Activated T-cell treated with anti-CD3 and anti-CD28 coated beads, Interleukin-2, amount 50 U/mL, for 72 hours (primary cell): Measurements from ENCODE around the gene LTBP1. TPM values are rescaled to one million over a fixed set of nuclear protein-coding genes. Genes with fewer than 3 reads are reported as not detected.
"Not testable (repeated sequence)": the region's sequence is repeated elsewhere in the genome, so short reads cannot be mapped to it uniquely, and the experiment has no call there.

ENCODE experiments used
- ATAC-seq, 2 donors: fragments of 150-1000 bp; cut with Tn5 transposase; replicated peaks in 1 of 2; 2 replicates each; pipeline ENCODE4 v1.10.0; 2021; ENCODE audit warnings: moderate library complexity in 2 of 2, mild to moderate bottlenecking in 1 of 2
- DNase-seq, 2 donors: peaks; one replicate each; pipeline ENCODE4 v3.0.0; 2021 to 2022; ENCODE audit warnings: mixed read lengths in 1 of 2
- H3K27ac Mint-ChIP-seq: one replicate; pipeline ENCODE4 v1.8.0; 2022; ENCODE audit warnings: mild to moderate bottlenecking, moderate library complexity, mixed read lengths
- H3K27me3 Mint-ChIP-seq: one replicate; pipeline ENCODE4 v1.8.0; 2022; ENCODE audit warnings: low read depth, mixed read lengths
- H3K36me3 Mint-ChIP-seq, 2 donors: one replicate each; pipeline ENCODE4 v1.8.0; 2022; ENCODE audit warnings: mixed read lengths in 2 of 2, mild to moderate bottlenecking in 1 of 2; ENCODE audit not compliant: insufficient read depth in 2 of 2
- H3K4me1 Mint-ChIP-seq: one replicate; pipeline ENCODE4 v1.8.0; 2022; ENCODE audit warnings: low read depth, mixed read lengths
- H3K4me3 Mint-ChIP-seq, 2 donors: one replicate each; pipeline ENCODE4 v1.8.0; 2022; ENCODE audit warnings: mild to moderate bottlenecking in 2 of 2, mixed read lengths in 2 of 2, moderate library complexity in 2 of 2
- H3K9me3 Mint-ChIP-seq, 2 donors: one replicate each; pipeline ENCODE4 v1.8.0; 2022; ENCODE audit warnings: mixed read lengths in 2 of 2
- total RNA-seq, 2 donors: library from RNA; stranded (reverse); gene quantifications; one replicate each; pipeline ENCODE4 v1.2.3, GENCODE V29; 2022

The LTBP1 gene
- total RNA-seq, 2 donors from 2014 or later = 0.50 to 0.67 TPM

DNA sequence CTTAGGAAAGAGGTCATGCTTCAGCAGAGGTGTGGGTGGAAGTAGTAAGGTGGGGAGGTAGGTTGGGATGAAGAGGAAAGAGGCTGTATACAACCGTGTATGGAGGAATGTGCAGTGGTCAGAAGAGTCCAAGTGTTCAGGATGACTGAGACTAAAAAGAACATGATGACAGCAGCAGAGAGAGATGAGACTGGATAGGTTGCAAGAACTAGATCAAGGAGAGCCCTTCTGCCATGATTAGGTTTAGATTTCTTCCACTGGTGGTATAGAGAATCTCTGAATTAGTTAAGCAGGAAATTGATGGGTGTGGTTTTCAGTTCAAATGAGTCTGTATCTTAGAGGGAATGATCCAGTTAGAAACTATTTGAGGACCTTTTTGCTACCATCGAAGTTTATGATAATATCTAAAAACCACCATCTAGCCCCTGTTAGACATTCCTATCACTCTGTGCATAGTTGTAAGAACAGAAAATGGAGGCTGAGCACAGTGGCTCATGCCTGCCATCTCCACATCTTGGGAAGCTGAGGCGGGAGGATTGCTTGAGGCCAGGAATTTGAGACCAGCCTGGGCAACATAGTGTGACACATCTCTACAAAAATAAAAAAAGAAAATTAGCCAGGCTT, 221.0 kb downstream of the LTBP1 start:
- Mint-ChIP-seq H3K4me1 (no peaks in the 10 kb centered on the region), H3K4me3 (no peak overlapping the region), H3K9me3 (no peaks in the 10 kb centered on the region), H3K36me3 (no peaks in the 10 kb centered on the region), H3K27me3 (peaks cover 5% of the 10 kb centered on the region), H3K27ac (no peak overlapping the region)
- ATAC-seq = no peak
- DNase-seq = no peak

DNA sequence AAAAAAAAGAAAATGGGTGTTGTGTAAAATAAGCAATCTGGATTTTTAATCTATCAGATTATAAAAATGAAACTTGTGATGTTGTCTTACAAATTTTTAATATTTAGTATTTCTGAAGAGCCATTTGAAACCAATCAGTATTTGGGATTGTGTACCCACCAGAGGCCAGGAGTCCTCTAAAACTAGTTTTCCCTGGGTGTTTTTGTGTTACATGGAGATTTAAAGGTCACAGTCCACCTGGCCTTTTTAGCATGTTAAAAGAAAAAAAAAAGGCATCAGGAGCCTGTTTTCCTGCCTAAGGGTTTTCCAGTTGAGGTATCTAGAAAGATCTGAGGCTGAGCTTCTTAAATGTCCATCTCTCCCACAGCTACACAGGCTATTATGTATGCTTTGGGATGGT, 221.7 kb downstream of the LTBP1 start:
- H3K9me3 Mint-ChIP-seq = no peaks in the 10 kb centered on the region
- H3K4me1 Mint-ChIP-seq = no peaks in the 10 kb centered on the region
- H3K4me3 Mint-ChIP-seq = no peak overlapping the region
- no peaks in the 10 kb centered on the region for H3K36me3 Mint-ChIP-seq
- ATAC-seq (no peak), DNase-seq (no peak)
- H3K27me3 Mint-ChIP-seq = peaks cover 5% of the 10 kb centered on the region
- no peak overlapping the region for H3K27ac Mint-ChIP-seq

DNA sequence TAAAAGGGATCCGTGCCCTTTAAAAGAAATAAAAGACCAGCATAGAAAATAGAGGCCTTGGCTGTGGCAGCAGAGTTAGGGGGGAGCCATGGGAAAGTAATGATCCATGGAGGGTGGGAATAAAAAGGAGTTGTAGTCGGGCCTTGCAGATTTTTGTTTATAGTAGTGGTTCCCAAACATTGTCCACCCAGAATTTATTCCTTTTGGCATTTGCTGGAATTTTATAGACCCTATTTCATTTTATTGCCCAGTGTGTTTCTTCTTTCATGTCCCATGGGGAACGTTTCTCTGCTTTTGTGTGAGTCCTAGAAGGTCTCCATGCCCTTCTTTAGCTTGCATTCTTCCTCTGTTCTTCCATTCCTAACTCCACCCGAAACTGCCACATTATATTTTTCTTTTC, 222.2 kb downstream of the LTBP1 start:
- DNase-seq (no peak), ATAC-seq (no peak)
- Mint-ChIP-seq H3K27ac (no peak overlapping the region), H3K9me3 (no peaks in the 10 kb centered on the region), H3K4me1 (no peaks in the 10 kb centered on the region), H3K4me3 (no peak overlapping the region), H3K36me3 (no peaks in the 10 kb centered on the region), H3K27me3 (peaks cover 5% of the 10 kb centered on the region)

DNA sequence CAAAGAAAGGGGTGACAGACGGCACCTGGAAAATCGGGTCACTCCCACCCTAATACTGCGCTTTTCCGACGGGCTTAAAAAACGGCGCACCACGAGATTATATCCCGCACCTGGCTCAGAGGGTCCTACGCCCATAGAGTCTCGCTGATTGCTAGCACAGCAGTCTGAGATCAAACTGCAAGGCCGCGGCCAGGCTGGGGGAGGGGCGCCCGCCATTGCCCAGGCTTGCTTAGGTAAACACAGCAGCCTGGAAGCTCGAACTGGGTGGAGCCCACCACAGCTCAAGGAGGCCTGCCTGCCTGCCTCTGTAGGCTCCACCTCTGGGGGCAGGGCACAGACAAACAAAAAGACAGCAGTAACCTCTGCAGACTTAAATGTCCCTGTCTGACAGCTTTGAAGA, 223.5 kb downstream of the LTBP1 start:
- H3K27ac Mint-ChIP-seq, H3K36me3 Mint-ChIP-seq, H3K9me3 Mint-ChIP-seq, H3K4me1 Mint-ChIP-seq, H3K27me3 Mint-ChIP-seq, DNase-seq, H3K4me3 Mint-ChIP-seq, ATAC-seq: not testable (repeated sequence)

DNA sequence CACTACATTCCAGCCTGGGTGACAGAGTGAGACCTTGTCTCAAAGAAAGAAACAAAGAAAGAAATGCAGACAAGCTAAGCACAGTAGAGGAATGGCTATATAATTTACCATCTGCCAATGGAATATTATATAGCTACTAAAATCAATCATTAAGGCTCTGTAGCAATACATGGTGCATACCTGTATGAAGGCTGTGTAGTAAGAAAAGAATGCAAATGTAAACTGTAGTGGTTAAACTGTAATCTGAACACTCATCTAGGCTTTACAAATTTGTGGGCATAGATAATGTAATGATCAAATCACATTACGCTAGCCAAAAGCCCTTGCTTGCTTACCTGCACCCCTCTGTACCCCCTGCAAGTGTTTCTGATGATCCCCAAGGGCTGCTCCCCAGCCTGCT, 230.9 kb downstream of the LTBP1 start:
- no peak overlapping the region for H3K4me3 Mint-ChIP-seq
- no peaks in the 10 kb centered on the region for H3K36me3 Mint-ChIP-seq
- ATAC-seq = no peak
- H3K9me3 Mint-ChIP-seq = no peaks in the 10 kb centered on the region
- DNase-seq = no peak
- H3K4me1 Mint-ChIP-seq = no peaks in the 10 kb centered on the region
- no peaks in the 10 kb centered on the region for H3K27me3 Mint-ChIP-seq
- no peak overlapping the region for H3K27ac Mint-ChIP-seq

DNA sequence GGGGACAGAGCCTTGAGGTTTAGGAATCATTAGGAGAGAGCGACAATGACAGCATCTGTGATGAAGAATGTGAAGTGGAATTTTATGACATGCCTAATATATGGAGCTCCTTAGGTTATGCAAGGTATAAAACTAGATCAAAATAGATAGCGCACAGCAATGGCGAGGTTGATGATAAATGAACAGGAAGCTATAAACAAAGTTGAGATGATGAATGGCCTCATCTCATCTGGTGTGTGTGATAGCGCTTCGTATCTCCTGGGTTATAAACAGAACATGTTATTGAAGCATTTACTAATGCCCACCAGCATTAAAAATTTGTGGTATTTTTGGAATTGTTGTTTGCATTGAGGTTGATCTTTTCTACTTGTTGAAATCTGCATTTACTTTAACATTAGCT, 231.5 kb downstream of the LTBP1 start:
- Mint-ChIP-seq H3K27ac (no peak overlapping the region), H3K4me3 (no peak overlapping the region), H3K9me3 (no peaks in the 10 kb centered on the region), H3K4me1 (no peaks in the 10 kb centered on the region), H3K36me3 (no peaks in the 10 kb centered on the region), H3K27me3 (no peaks in the 10 kb centered on the region)
- no peak for DNase-seq
- no peak for ATAC-seq

DNA sequence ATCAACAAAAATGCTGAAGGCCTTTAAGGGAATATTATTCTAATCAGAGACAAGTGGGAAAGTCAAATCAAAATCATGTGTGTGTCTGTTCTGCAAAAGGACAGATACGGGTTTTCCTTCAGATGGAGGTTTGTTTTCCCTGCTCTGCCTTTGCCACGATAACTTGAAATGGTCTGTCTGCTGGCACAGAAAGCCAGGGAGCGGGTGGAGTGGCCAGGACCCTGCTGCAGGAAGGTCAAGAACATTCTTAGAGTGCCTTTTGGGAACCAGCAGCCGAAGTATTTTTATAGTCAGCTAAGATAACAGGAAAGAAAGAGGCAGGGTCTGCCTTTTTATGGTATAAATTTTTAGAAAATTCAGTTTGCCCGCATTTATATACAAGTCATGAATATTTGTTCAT, 234.2 kb downstream of the LTBP1 start:
- H3K4me1 Mint-ChIP-seq = no peaks in the 10 kb centered on the region
- DNase-seq = no peak
- H3K9me3 Mint-ChIP-seq = no peaks in the 10 kb centered on the region
- no peaks in the 10 kb centered on the region for H3K36me3 Mint-ChIP-seq
- H3K4me3 Mint-ChIP-seq = no peak overlapping the region
- no peaks in the 10 kb centered on the region for H3K27me3 Mint-ChIP-seq
- H3K27ac Mint-ChIP-seq = no peak overlapping the region
- no peak for ATAC-seq

DNA sequence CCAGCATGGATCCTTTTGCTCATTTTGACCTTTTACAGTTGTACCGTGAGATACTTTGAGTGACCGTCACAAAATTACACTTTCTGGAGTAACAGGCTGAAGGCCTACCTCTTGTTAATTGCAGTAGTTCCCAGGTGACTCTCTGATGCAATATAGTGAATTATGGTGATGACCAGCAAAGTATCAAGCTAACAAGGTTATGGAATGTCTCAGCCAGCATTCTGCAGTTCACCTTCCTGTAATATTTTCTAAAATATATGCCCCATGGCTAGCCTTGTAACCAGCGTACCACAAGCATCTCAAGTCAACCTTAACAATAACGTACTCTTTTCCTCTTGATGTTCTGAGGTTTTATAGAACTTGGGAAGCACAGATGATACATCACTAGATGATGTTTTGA, 234.7 kb downstream of the LTBP1 start:
- H3K27ac Mint-ChIP-seq = no peak overlapping the region
- H3K4me1 Mint-ChIP-seq = no peaks in the 10 kb centered on the region
- no peaks in the 10 kb centered on the region for H3K36me3 Mint-ChIP-seq
- DNase-seq (no peak), ATAC-seq (no peak)
- no peaks in the 10 kb centered on the region for H3K27me3 Mint-ChIP-seq
- H3K9me3 Mint-ChIP-seq = no peaks in the 10 kb centered on the region
- H3K4me3 Mint-ChIP-seq = no peak overlapping the region

DNA sequence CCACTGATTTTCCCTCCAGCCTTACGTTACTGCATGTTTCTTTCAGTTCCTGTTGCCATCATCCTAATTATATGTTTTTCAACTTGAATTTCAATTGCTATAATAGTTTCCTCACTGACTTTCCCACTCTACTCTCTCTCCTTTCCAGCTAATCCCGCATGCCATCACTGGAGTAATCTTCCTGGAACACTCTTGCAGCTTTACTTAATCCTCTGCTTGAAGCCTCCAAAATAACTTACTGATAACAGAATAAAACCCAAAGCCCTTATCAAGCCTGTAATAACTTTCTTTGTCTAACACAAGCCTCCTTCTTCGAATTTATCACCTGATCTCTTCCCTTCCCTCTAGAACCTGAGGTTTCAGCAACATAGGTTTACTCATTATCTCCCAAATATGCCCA, 237.3 kb downstream of the LTBP1 start:
- Mint-ChIP-seq H3K27me3 (no peaks in the 10 kb centered on the region), H3K27ac (no peak overlapping the region), H3K4me3 (no peak overlapping the region), H3K4me1 (no peaks in the 10 kb centered on the region), H3K9me3 (no peaks in the 10 kb centered on the region), H3K36me3 (no peaks in the 10 kb centered on the region)
- ATAC-seq (no peak), DNase-seq (no peak)

DNA sequence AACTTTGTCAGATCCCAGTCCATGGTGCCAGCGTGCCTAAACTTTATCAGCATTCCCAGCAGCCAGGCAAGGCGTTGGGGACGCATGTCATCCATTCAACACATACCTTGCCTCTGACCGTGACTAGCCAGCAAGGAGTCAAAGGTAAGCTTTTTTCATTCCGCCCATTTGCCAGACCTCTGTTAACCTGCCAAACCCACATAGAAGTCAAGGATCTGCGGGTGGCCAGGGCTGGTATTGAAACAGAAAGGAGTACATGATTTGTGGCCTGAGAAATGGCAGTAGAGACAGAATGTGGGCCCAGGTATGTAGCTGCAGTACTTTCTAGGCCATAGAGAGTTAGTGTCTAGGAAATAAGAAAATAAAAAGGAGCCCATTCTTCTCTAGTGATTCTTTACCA, 240.2 kb downstream of the LTBP1 start:
- H3K4me3 Mint-ChIP-seq = no peak overlapping the region
- H3K36me3 Mint-ChIP-seq = no peaks in the 10 kb centered on the region
- DNase-seq (no peak), ATAC-seq (no peak)
- H3K27me3 Mint-ChIP-seq = peaks cover 7% of the 10 kb centered on the region
- no peaks in the 10 kb centered on the region for H3K9me3 Mint-ChIP-seq
- no peaks in the 10 kb centered on the region for H3K4me1 Mint-ChIP-seq
- H3K27ac Mint-ChIP-seq = no peak overlapping the region

DNA sequence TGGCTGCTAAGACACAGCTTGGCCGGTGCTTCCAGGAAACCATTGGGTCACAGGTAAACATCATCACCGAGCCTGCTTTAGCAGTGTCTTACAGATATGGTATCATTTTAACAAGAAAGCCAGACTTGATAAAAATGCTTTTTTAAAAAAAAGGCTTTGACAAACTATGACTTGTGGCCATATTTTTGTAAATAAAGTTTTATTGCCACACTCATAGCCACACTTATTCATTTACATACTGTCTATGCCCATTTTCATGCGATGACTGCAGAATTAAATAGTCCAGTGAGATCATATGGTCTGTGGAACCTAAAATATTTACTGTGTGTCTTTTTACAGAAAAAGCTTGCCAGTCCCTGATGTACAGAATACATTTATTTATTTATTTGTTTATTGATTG, 242.0 kb downstream of the LTBP1 start:
- Mint-ChIP-seq H3K4me1 (no peaks in the 10 kb centered on the region), H3K27ac (no peak overlapping the region), H3K9me3 (no peaks in the 10 kb centered on the region), H3K4me3 (no peak overlapping the region), H3K27me3 (peaks cover 7% of the 10 kb centered on the region), H3K36me3 (no peaks in the 10 kb centered on the region)
- DNase-seq (no peak), ATAC-seq (no peak)

DNA sequence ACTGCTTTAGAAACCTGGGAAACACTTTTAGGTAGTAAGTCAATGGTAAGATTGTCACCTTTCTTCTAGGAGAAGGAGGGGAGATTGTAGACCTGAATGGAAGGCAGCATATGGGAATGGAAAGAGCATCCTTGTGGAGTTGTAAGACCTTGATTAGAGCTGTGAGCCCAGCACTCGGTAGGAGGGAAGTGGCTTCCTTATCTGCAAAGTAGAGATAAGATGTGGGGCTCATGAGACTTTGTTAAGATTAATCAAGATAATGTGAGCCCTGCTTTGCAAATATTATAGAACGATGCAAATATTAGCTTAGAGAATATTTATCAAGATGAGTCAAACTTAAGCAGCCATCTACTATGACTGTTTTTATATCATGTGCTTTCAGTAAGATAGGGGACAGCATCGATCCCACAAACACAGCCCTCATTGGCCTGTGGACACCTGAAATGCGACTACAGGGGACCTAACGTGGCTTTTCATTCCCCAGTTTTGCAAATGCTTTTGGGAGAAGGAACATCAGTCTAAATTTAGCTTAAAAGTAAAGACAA, 243.7 kb downstream of the LTBP1 start:
- no peak overlapping the region for H3K27ac Mint-ChIP-seq
- no peak for DNase-seq
- no peaks in the 10 kb centered on the region for H3K4me1 Mint-ChIP-seq
- no peaks in the 10 kb centered on the region for H3K9me3 Mint-ChIP-seq
- H3K36me3 Mint-ChIP-seq = no peaks in the 10 kb centered on the region
- ATAC-seq = no peak
- no peak overlapping the region for H3K4me3 Mint-ChIP-seq
- H3K27me3 Mint-ChIP-seq = peaks cover 7% of the 10 kb centered on the region

DNA sequence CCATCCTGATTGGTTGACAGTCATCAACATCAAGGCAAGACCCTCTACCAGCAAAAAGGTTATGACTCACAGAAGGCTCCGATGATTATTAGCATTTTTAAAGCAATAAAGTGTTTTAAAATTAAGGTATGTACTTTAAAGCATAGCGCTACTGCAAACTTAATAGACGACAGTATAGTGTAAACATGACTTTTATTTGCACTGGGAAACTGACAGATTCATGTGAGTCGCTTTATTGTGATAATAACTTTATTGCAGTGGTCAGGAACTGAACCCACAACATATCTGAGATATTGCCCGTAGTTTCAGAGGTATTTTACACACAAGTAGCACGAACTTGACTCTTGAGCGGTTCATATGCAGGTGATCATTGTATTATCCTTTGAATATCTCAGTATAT, 249.1 kb downstream of the LTBP1 start:
- H3K36me3 Mint-ChIP-seq = no peaks in the 10 kb centered on the region
- H3K27ac Mint-ChIP-seq = no peak overlapping the region
- H3K9me3 Mint-ChIP-seq = peaks cover 0 to 3% of the 10 kb centered on the region in 2 donors
- H3K27me3 Mint-ChIP-seq = peaks cover 12% of the 10 kb centered on the region
- no peak overlapping the region for H3K4me3 Mint-ChIP-seq
- no peak for ATAC-seq
- H3K4me1 Mint-ChIP-seq = no peaks in the 10 kb centered on the region
- DNase-seq = no peak

DNA sequence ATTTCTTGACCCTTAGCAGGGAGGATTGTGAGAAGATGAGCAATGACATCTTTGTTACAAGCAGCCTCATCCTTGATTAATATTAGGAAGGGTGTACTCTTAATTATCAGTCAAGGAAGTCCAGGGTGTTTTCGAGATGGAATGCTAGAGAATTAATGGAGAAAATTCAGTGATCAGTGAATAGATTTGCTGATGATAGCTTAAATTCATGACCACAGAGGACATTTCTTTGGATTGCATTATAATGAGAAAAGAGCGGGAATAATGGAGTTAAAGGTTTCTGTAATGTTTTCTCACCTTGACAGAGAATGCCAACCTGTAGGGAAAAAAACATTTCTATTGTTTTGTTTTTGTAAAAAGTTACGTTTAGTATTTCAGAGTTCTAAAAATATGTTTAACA, 249.9 kb downstream of the LTBP1 start:
- H3K9me3 Mint-ChIP-seq = peaks cover 0 to 3% of the 10 kb centered on the region in 2 donors
- no peaks in the 10 kb centered on the region for H3K36me3 Mint-ChIP-seq
- ATAC-seq (no peak), DNase-seq (no peak)
- H3K4me3 Mint-ChIP-seq = no peak overlapping the region
- no peak overlapping the region for H3K27ac Mint-ChIP-seq
- peaks cover 12% of the 10 kb centered on the region for H3K27me3 Mint-ChIP-seq
- H3K4me1 Mint-ChIP-seq = no peaks in the 10 kb centered on the region
